Fibroblast of lung (primary cell): ENCODE data around the gene TH.

Experiments
- CTCF ChIP-seq, 2 donors: IDR thresholded peaks in 1 of 2; conservative IDR thresholded peaks in 1 of 2; 1 replicate in 1 of 2; 2 replicates in 1 of 2; pipeline ENCODE4 v1.5.1; 2011 to 2012; ENCODE audit warnings: low read length in 2 of 2, control low read depth in 1 of 2, inconsistent platforms in 1 of 2, low read depth in 1 of 2, mild to moderate bottlenecking in 1 of 2
- EZH2 ChIP-seq: IDR thresholded peaks from 2 replicates; pipeline ENCODE4 v1.5.1; 2012; ENCODE audit warnings: low read length, control low read depth, mild to moderate bottlenecking; ENCODE audit errors: missing control alignments

- TF ChIP-seq CTCF (conservative IDR thresholded peaks at IDR 0.05 in 1 of 2, IDR thresholded peaks at IDR 0.05 in 1 of 2; ENCODE audit: low read depth in 1 of 2, low read length in 2 of 2), result no peak
- no peak for TF ChIP-seq EZH2
These were observed 9.3 kb upstream of the TH start for GRCh38 chr11:2180789-2181370.
